Left forelimb (tissue), 1 donor: Measurements from ENCODE around the gene AMPD3.

Source experiments
- DNase-seq: peaks from one replicate; pipeline ENCODE4 v3.0.0-alpha.2; 2018; ENCODE audit warnings: low spot score

Gene AMPD3

GRCh38 chr11:10438458-10438857 lies 16.6 kb upstream of the AMPD3 start:
- no peak for DNase-seq

- DNase-seq = no peak
Measured at GRCh38 chr11:10439351-10439750, 15.7 kb upstream of the AMPD3 start.

GRCh38 chr11:10439924-10440323 lies 15.1 kb upstream of the AMPD3 start:
- DNase-seq = no peak

GRCh38 chr11:10440401-10440800 lies 14.7 kb upstream of the AMPD3 start:
- no peak for DNase-seq

- no peak for DNase-seq
Measured at GRCh38 chr11:10441091-10441490, 14.0 kb upstream of the AMPD3 start.

GRCh38 chr11:10441652-10442503 lies 13.2 kb upstream of the AMPD3 start:
- DNase-seq = no peak

GRCh38 chr11:10443152-10443551 lies 11.9 kb upstream of the AMPD3 start:
- no peak for DNase-seq

- DNase-seq = no peak
Measured at GRCh38 chr11:10443721-10444235, 11.3 kb upstream of the AMPD3 start.

- no peak for DNase-seq
Measured at GRCh38 chr11:10444725-10445315, 10.2 kb upstream of the AMPD3 start.

- no peak for DNase-seq
Measured at GRCh38 chr11:10447445-10447844, 7.6 kb upstream of the AMPD3 start.

GRCh38 chr11:10450462-10451425 lies 4.3 kb upstream of the AMPD3 start:
- no peak for DNase-seq

- DNase-seq = no peak
Measured at GRCh38 chr11:10451426-10452116, 3.5 kb upstream of the AMPD3 start.

- no peak for DNase-seq
Measured at GRCh38 chr11:10452211-10452767, 2.8 kb upstream of the AMPD3 start.

- no peak for DNase-seq
Measured at GRCh38 chr11:10453261-10453660, 1.8 kb upstream of the AMPD3 start.

GRCh38 chr11:10455637-10456487 lies 798 bp downstream of the AMPD3 start:
- peak; percentile 58 for DNase-seq

GRCh38 chr11:10456519-10456918 lies 1.5 kb downstream of the AMPD3 start:
- DNase-seq = peak; percentile 75

GRCh38 chr11:10457901-10458300 lies 2.8 kb downstream of the AMPD3 start:
- peak; percentile 42 for DNase-seq

GRCh38 chr11:10459029-10459970 lies 4.2 kb downstream of the AMPD3 start:
- peak; percentile 37 for DNase-seq

- no peak for DNase-seq
Measured at GRCh38 chr11:10460611-10461275, 5.7 kb downstream of the AMPD3 start.
